GM23338 (cell line): ENCODE results near the gene LAGE3. TPM values are rescaled to one million over a fixed set of nuclear protein-coding genes. Genes with fewer than 3 reads are reported as not detected.

Source experiments
- ATAC-seq: fragments of 200-7000 bp; cut with Tn5 transposase; 3 replicates; pipeline ENCODE4 v1.9.1; 2020
- DNase-seq: peaks from one replicate; pipeline ENCODE4 v3.0.0-alpha.2; 2015; ENCODE audit warnings: low spot score
- H2AFZ ChIP-seq: fragments of 200-600 bp; sonication (generic); 2 replicates; pipeline ENCODE4 v1.8.0; 2016; ENCODE audit warnings: antibody characterized with exemption, mild to moderate bottlenecking, moderate library complexity
- H3F3A ChIP-seq: fragments of 200-600 bp; sonication (generic); replicated peaks from 2 replicates; pipeline ENCODE4 v1.8.0; 2017; ENCODE audit warnings: antibody characterized with exemption, mixed run types, low read depth
- H3K27ac ChIP-seq: fragments of 200-600 bp; sonication (generic); 2 replicates; pipeline ENCODE4 v1.6.1; 2016; ENCODE audit warnings: low read depth
- H3K27me3 ChIP-seq: fragments of 200-600 bp; sonication (generic); 2 replicates; pipeline ENCODE4 v1.8.0; 2016; ENCODE audit warnings: mild to moderate bottlenecking, mixed run types, moderate library complexity; ENCODE audit not compliant: insufficient read depth
- H3K36me3 ChIP-seq: fragments of 200-600 bp; sonication (generic); 2 replicates; pipeline ENCODE4 v1.8.0; 2016; ENCODE audit warnings: mild to moderate bottlenecking; ENCODE audit not compliant: insufficient read depth
- H3K4me1 ChIP-seq: fragments of 200-600 bp; sonication (generic); 2 replicates; pipeline ENCODE4 v1.8.0; 2016; ENCODE audit warnings: mild to moderate bottlenecking, moderate library complexity; ENCODE audit not compliant: insufficient read depth
- H3K4me2 ChIP-seq: fragments of 200-600 bp; sonication (generic); 2 replicates; pipeline ENCODE4 v1.7.1; 2017; ENCODE audit warnings: mixed run types
- H3K4me3 ChIP-seq: fragments of 200-600 bp; sonication (generic); 2 replicates; pipeline ENCODE4 v1.6.1; 2016; ENCODE audit warnings: mixed run types
- H3K79me2 ChIP-seq: fragments of 200-600 bp; sonication (generic); replicated peaks from 2 replicates; pipeline ENCODE4 v1.8.0; 2017; ENCODE audit warnings: mild to moderate bottlenecking; ENCODE audit not compliant: insufficient read depth
- H3K9me2 ChIP-seq: fragments of 200-600 bp; sonication (generic); 2 replicates; pipeline ENCODE4 v1.8.0; 2017; ENCODE audit not compliant: insufficient read depth
- H4K20me1 ChIP-seq: fragments of 200-600 bp; sonication (generic); replicated peaks from 2 replicates; pipeline ENCODE4 v1.8.0; 2017; ENCODE audit warnings: mild to moderate bottlenecking; ENCODE audit not compliant: insufficient read depth
- H3K27ac Mint-ChIP-seq: 2 replicates; pipeline ENCODE4 v1.8.0; 2020; ENCODE audit warnings: inconsistent platforms, mild to moderate bottlenecking, moderate library complexity, mixed read lengths
- H3K27me3 Mint-ChIP-seq: 3 replicates; pipeline ENCODE4 v1.8.0; 2022; ENCODE audit warnings: low read depth, mild to moderate bottlenecking, moderate library complexity, mixed read lengths, inconsistent platforms; ENCODE audit not compliant: insufficient read depth, poor library complexity
- H3K36me3 Mint-ChIP-seq: 3 replicates; pipeline ENCODE4 v1.8.0; 2021; ENCODE audit warnings: low read depth, mild to moderate bottlenecking, inconsistent platforms, moderate library complexity, mixed read lengths
- H3K4me1 Mint-ChIP-seq: 3 replicates; pipeline ENCODE4 v1.8.0; 2020; ENCODE audit warnings: mild to moderate bottlenecking, inconsistent platforms, mixed read lengths
- H3K4me3 Mint-ChIP-seq: 3 replicates; pipeline ENCODE4 v1.8.0; 2021; ENCODE audit warnings: moderate library complexity, mild to moderate bottlenecking, inconsistent platforms, mixed read lengths
- H3K9me3 Mint-ChIP-seq: 3 replicates; pipeline ENCODE4 v1.8.0; 2020; ENCODE audit warnings: moderate library complexity, mild to moderate bottlenecking, inconsistent platforms, mixed read lengths
- JUNB ChIP-seq: IDR thresholded peaks from one replicate; pipeline ENCODE4 v1.6.1; 2016; ENCODE audit warnings: antibody characterized with exemption; ENCODE audit not compliant: unreplicated experiment
- POLR2AphosphoS5 ChIP-seq: IDR thresholded peaks from 2 replicates; pipeline ENCODE4 v1.6.1; 2016; ENCODE audit warnings: antibody characterized with exemption, low read depth
- STAT1 ChIP-seq: IDR thresholded peaks from one replicate; pipeline ENCODE4 v1.6.1; 2016; ENCODE audit warnings: antibody characterized with exemption; ENCODE audit not compliant: unreplicated experiment
- ZNF331 ChIP-seq: fragments of 250-450 bp; sonication (Bioruptor Pico); IDR thresholded peaks from 2 replicates; pipeline ENCODE4 v1.5.0; 2020; ENCODE audit warnings: low read depth, mild to moderate bottlenecking, moderate library complexity
- polyA plus RNA-seq: library from polyadenylated mRNA; unstranded; fragments of >200 nt; fragmentation: Nextera tagmentation; extraction: Ambion mirVana; gene quantifications from 2 replicates; pipeline ENCODE4 v1.2.1, GENCODE V29; 2016
- total RNA-seq: library from RNA; depleted of rRNA; stranded (reverse); fragments of >200 nt; shearing (Covaris generic); gene quantifications from 2 replicates; pipeline ENCODE4 v1.2.3, GENCODE V29; 2014
- TF ChIP-seq, protein P1 (sequence below): fragments of 250-450 bp; sonication (Bioruptor Pico); IDR thresholded peaks from 2 replicates; pipeline ENCODE4 v1.5.0; 2020; ENCODE audit warnings: mild to moderate bottlenecking, moderate library complexity
- TF ChIP-seq, protein P2 (sequence below): IDR thresholded peaks from 2 replicates; pipeline ENCODE4 v1.6.1; 2016; ENCODE audit warnings: antibody characterized with exemption
- TF ChIP-seq, protein P3 (sequence below), 2 experiments: fragments of 200-600 bp in 1 of 2; sonication (generic) in 1 of 2; conservative IDR thresholded peaks; 2 replicates each; pipeline versions ENCODE4 v1.5.1 to v1.6.1; 2016 to 2017; ENCODE audit warnings: antibody characterized with exemption in 2 of 2, low read depth in 2 of 2, mild to moderate bottlenecking in 2 of 2, moderate library complexity in 1 of 2

LAGE3 gene
- total and polyA plus RNA-seq, 2 experiments from 2014 or later = 71.0 to 84.5 TPM

DNA sequence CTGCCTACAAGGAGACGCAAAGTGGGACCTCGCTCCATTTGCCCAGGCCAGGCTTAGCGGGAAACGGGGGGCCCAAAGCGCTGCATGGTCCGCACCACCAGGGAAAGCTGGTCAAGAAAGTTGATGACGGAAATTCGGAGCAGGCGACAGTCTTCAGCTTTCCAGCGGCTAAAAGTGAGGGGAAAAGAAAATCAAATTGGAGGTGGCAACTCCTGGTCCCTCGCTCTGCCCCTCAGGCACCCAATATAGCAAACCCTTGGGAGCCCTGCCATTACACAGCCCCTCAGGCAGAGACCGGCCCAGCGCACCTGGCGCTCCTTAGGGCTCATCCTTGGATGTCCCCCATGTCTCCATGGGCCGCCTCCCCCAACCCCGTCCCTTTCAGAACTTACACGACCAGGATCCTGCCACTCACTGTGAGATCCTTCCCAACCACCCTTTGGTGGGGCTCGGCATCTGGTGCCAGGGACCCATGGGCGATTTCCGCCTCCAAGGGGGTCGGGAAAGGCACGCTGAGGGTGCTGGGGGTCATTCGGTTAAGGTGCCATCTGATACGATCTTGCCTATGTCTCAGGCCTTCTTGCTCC, 1.1 kb downstream of the LAGE3 start (continued):
- TF ChIP-seq, protein P1, sequence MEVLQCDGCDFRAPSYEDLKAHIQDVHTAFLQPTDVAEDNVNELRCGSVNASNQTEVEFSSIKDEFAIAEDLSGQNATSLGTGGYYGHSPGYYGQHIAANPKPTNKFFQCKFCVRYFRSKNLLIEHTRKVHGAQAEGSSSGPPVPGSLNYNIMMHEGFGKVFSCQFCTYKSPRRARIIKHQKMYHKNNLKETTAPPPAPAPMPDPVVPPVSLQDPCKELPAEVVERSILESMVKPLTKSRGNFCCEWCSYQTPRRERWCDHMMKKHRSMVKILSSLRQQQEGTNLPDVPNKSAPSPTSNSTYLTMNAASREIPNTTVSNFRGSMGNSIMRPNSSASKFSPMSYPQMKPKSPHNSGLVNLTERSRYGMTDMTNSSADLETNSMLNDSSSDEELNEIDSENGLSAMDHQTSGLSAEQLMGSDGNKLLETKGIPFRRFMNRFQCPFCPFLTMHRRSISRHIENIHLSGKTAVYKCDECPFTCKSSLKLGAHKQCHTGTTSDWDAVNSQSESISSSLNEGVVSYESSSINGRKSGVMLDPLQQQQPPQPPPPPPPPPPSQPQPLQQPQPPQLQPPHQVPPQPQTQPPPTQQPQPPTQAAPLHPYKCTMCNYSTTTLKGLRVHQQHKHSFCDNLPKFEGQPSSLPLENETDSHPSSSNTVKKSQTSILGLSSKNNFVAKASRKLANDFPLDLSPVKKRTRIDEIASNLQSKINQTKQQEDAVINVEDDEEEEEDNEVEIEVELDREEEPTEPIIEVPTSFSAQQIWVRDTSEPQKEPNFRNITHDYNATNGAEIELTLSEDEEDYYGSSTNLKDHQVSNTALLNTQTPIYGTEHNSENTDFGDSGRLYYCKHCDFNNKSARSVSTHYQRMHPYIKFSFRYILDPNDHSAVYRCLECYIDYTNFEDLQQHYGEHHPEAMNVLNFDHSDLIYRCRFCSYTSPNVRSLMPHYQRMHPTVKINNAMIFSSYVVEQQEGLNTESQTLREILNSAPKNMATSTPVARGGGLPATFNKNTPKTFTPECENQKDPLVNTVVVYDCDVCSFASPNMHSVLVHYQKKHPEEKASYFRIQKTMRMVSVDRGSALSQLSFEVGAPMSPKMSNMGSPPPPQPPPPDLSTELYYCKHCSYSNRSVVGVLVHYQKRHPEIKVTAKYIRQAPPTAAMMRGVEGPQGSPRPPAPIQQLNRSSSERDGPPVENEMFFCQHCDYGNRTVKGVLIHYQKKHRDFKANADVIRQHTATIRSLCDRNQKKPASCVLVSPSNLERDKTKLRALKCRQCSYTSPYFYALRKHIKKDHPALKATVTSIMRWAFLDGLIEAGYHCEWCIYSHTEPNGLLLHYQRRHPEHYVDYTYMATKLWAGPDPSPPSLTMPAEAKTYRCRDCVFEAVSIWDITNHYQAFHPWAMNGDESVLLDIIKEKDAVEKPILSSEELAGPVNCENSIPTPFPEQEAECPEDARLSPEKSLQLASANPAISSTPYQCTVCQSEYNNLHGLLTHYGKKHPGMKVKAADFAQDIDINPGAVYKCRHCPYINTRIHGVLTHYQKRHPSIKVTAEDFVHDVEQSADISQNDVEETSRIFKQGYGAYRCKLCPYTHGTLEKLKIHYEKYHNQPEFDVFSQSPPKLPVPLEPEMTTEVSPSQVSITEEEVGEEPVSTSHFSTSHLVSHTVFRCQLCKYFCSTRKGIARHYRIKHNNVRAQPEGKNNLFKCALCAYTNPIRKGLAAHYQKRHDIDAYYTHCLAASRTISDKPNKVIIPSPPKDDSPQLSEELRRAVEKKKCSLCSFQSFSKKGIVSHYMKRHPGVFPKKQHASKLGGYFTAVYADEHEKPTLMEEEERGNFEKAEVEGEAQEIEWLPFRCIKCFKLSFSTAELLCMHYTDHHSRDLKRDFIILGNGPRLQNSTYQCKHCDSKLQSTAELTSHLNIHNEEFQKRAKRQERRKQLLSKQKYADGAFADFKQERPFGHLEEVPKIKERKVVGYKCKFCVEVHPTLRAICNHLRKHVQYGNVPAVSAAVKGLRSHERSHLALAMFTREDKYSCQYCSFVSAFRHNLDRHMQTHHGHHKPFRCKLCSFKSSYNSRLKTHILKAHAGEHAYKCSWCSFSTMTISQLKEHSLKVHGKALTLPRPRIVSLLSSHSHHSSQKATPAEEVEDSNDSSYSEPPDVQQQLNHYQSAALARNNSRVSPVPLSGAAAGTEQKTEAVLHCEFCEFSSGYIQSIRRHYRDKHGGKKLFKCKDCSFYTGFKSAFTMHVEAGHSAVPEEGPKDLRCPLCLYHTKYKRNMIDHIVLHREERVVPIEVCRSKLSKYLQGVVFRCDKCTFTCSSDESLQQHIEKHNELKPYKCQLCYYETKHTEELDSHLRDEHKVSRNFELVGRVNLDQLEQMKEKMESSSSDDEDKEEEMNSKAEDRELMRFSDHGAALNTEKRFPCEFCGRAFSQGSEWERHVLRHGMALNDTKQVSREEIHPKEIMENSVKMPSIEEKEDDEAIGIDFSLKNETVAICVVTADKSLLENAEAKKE (CRISPR knock-in tag) = no peak
- TF ChIP-seq, protein P2, sequence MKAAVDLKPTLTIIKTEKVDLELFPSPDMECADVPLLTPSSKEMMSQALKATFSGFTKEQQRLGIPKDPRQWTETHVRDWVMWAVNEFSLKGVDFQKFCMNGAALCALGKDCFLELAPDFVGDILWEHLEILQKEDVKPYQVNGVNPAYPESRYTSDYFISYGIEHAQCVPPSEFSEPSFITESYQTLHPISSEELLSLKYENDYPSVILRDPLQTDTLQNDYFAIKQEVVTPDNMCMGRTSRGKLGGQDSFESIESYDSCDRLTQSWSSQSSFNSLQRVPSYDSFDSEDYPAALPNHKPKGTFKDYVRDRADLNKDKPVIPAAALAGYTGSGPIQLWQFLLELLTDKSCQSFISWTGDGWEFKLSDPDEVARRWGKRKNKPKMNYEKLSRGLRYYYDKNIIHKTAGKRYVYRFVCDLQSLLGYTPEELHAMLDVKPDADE = no peak
- TF ChIP-seq ZNF331 (no peak), JUNB (no peak)
- TF ChIP-seq, protein P3, sequence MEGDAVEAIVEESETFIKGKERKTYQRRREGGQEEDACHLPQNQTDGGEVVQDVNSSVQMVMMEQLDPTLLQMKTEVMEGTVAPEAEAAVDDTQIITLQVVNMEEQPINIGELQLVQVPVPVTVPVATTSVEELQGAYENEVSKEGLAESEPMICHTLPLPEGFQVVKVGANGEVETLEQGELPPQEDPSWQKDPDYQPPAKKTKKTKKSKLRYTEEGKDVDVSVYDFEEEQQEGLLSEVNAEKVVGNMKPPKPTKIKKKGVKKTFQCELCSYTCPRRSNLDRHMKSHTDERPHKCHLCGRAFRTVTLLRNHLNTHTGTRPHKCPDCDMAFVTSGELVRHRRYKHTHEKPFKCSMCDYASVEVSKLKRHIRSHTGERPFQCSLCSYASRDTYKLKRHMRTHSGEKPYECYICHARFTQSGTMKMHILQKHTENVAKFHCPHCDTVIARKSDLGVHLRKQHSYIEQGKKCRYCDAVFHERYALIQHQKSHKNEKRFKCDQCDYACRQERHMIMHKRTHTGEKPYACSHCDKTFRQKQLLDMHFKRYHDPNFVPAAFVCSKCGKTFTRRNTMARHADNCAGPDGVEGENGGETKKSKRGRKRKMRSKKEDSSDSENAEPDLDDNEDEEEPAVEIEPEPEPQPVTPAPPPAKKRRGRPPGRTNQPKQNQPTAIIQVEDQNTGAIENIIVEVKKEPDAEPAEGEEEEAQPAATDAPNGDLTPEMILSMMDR (conservative IDR thresholded peaks at IDR 0.05; ENCODE audit: low read depth in 2 of 2) = no peak

DNA sequence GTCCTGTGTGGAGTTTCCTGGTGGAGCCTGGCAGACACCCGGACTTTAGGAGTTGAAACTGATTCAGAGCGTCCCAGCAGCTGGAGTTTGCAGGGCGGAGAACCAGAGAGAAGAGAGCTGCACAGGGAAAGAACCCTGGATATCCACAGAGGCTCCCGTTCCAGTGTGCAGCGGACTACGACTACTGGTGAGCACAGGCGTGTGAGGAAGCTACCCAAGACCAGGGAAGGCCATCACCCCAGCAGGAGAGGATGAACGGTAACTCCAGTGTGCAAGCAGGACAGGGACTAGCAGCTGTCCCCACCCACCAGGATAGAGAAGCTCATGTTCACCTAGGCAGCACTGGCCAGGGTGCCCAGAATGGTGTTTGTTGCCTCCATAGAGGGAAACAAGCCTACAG, 2.3 kb downstream of the LAGE3 start:
- Histone ChIP-seq H3K4me1 (no peaks in the 10 kb centered on the region), H3K27ac (no peak overlapping the region), H4K20me1 (no peaks in the 10 kb centered on the region; the same call in 1 of the 2 replicates), H3K4me2 (no peak overlapping the region), H3K4me3 (no peak overlapping the region), H3F3A (no peaks in the 10 kb centered on the region), H3K36me3 (no peaks in the 10 kb centered on the region), H3K27me3 (no peaks in the 10 kb centered on the region), H3K9me2 (no peaks in the 10 kb centered on the region), H2AFZ (no peak overlapping the region), H3K79me2 (no peaks in the 10 kb centered on the region)
- H3K4me3 Mint-ChIP-seq = no peak overlapping the region
- DNase-seq (no peak), ATAC-seq (no peak)
- peaks cover 3% of the 10 kb centered on the region; the same call in 1 of the 3 replicates for H3K4me1 Mint-ChIP-seq
- peaks cover 6% of the 10 kb centered on the region for H3K27me3 Mint-ChIP-seq
- peaks cover 8% of the 10 kb centered on the region for H3K36me3 Mint-ChIP-seq
- H3K9me3 Mint-ChIP-seq = no peaks in the 10 kb centered on the region
- H3K27ac Mint-ChIP-seq = no peak overlapping the region
- TF ChIP-seq POLR2AphosphoS5 (no peak), JUNB (no peak), STAT1 (no peak)
